Parathyroid adenoma (tissue), 2 donors: ENCODE measurements around the gene ALG12.

ENCODE experiments used
- H2AFZ ChIP-seq: fragments of 300-600 bp; sonication (generic); one replicate; pipeline ENCODE4 v1.7.0; 2017; ENCODE audit warnings: antibody characterized with exemption, mild to moderate bottlenecking
- H3K27ac ChIP-seq: fragments of 300-600 bp; sonication (generic); one replicate; pipeline ENCODE4 v1.7.0; 2017
- H3K27me3 ChIP-seq: fragments of 300-600 bp; sonication (generic); one replicate; pipeline ENCODE4 v1.7.0; 2017; ENCODE audit warnings: low read length; ENCODE audit not compliant: control insufficient read depth, insufficient read depth
- H3K36me3 ChIP-seq: fragments of 300-600 bp; sonication (generic); one replicate; pipeline ENCODE4 v1.7.0; 2017; ENCODE audit warnings: low read length; ENCODE audit not compliant: control insufficient read depth, insufficient read depth
- H3K4me1 ChIP-seq: fragments of 300-600 bp; sonication (generic); one replicate; pipeline ENCODE4 v1.7.0; 2017; ENCODE audit warnings: control low read depth
- H3K4me2 ChIP-seq: fragments of 300-600 bp; sonication (generic); one replicate; pipeline ENCODE4 v1.7.0; 2017; ENCODE audit warnings: low read length
- H3K4me3 ChIP-seq: fragments of 300-600 bp; sonication (generic); one replicate; pipeline ENCODE4 v1.7.0; 2017; ENCODE audit warnings: low read depth, low read length
- H3K79me2 ChIP-seq: fragments of 300-600 bp; sonication (generic); one replicate; pipeline ENCODE4 v1.7.0; 2017; ENCODE audit warnings: control low read depth
- H3K9ac ChIP-seq: fragments of 300-600 bp; sonication (generic); one replicate; pipeline ENCODE4 v1.7.0; 2017; ENCODE audit warnings: mild to moderate bottlenecking
- H3K9me3 ChIP-seq: fragments of 300-600 bp; sonication (generic); one replicate; pipeline ENCODE4 v1.7.0; 2017; ENCODE audit warnings: low read length; ENCODE audit not compliant: control insufficient read depth
- TF ChIP-seq, protein P1 (sequence below): fragments of 300-600 bp; sonication (generic); IDR thresholded peaks from one replicate; pipeline ENCODE4 v1.7.0; 2017; ENCODE audit warnings: antibody characterized with exemption, mild to moderate bottlenecking
- donor health status: primary hyperparathyroidism.

The ALG12 gene

DNA sequence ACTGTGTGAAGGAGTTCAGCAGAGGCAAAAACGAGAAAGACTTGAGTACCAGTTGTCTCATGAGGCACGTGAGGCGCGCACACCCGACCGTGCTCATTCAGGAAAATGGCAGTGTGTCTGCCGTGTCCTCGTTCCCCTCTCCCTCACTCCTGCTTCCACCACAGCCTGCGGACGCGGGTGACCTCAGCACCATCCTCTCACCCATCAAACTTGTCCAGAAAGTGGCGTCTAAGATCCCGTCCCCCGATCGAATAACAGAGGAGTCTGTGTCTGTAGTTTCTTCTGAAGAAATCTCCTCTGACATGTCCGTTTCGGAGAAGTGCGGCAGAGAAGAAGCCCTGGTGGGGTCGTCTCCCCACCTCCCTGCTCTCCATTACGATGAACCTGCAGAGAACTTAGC is 34.2 kb downstream of the ALG12 start:
- Histone ChIP-seq H3K36me3 (no peaks in the 10 kb centered on the region), H3K9me3 (no peaks in the 10 kb centered on the region), H2AFZ (no peak overlapping the region)

DNA sequence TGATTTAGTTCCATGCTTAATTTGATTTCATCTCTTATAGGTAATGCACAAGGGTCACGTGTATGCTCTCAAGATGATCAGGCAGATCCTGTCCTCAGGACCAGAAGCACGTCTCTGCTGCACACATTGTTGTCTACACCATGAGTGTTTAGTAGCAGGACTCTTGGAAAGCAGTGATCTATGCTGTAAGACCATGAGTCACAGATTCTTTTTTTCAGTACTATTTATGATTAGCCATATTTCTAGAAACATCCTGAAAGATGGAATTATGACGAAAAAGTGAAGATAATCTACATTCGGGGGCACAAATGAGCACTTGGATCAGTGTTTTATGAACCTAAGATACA is 35.0 kb downstream of the ALG12 start:
- Histone ChIP-seq H3K9me3 (no peaks in the 10 kb centered on the region), H3K79me2 (peaks cover 4% of the 10 kb centered on the region), H3K9ac (no peak overlapping the region), H3K4me1 (no peaks in the 10 kb centered on the region), H3K4me2 (no peak overlapping the region), H3K36me3 (no peaks in the 10 kb centered on the region), H2AFZ (no peak overlapping the region), H3K4me3 (no peak overlapping the region), H3K27me3 (no peaks in the 10 kb centered on the region), H3K27ac (no peak overlapping the region)
- TF ChIP-seq, protein P1, sequence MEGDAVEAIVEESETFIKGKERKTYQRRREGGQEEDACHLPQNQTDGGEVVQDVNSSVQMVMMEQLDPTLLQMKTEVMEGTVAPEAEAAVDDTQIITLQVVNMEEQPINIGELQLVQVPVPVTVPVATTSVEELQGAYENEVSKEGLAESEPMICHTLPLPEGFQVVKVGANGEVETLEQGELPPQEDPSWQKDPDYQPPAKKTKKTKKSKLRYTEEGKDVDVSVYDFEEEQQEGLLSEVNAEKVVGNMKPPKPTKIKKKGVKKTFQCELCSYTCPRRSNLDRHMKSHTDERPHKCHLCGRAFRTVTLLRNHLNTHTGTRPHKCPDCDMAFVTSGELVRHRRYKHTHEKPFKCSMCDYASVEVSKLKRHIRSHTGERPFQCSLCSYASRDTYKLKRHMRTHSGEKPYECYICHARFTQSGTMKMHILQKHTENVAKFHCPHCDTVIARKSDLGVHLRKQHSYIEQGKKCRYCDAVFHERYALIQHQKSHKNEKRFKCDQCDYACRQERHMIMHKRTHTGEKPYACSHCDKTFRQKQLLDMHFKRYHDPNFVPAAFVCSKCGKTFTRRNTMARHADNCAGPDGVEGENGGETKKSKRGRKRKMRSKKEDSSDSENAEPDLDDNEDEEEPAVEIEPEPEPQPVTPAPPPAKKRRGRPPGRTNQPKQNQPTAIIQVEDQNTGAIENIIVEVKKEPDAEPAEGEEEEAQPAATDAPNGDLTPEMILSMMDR, result no peak

More for the DNA sequence above, 34.2 kb downstream of the ALG12 start:
- Histone ChIP-seq H3K27ac (no peak overlapping the region), H3K4me2 (no peak overlapping the region), H3K79me2 (peaks cover 4% of the 10 kb centered on the region), H3K27me3 (no peaks in the 10 kb centered on the region), H3K4me1 (no peaks in the 10 kb centered on the region), H3K4me3 (no peak overlapping the region), H3K9ac (no peak overlapping the region)
- TF ChIP-seq, protein P1, result no peak

GRCh38 chr22:49882519-49883293 is 35.5 kb downstream of the ALG12 start:
- no peaks in the 10 kb centered on the region for H3K27me3 ChIP-seq
- no peak overlapping the region for H3K4me3 ChIP-seq
- no peaks in the 10 kb centered on the region for H3K4me1 ChIP-seq
- H3K9me3 ChIP-seq, result no peaks in the 10 kb centered on the region
- H2AFZ ChIP-seq, result no peak overlapping the region
- H3K27ac ChIP-seq, result no peak overlapping the region
- no peaks in the 10 kb centered on the region for H3K36me3 ChIP-seq
- H3K9ac ChIP-seq, result no peak overlapping the region
- TF ChIP-seq, protein P1, result no peak
- peaks cover 4% of the 10 kb centered on the region for H3K79me2 ChIP-seq
- no peak overlapping the region for H3K4me2 ChIP-seq

DNA sequence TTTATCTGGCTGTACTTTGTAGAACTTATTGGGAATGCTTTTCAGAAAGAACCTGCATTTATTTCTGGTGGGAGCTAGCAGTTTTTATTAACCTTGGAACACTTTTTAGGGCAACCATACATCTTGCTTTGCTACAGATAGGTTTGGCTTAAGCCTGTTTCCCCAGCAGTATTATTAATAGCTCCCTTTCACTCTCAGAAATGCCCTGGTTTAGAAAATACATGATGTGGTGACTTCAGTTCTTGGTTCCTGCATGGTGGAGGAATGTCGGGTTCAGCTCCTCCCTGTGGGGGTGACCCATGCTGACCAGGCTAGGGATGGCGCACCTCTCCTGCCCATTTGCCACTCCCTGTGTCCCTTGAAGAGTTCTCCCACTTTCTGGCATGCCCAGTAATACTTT is 36.4 kb downstream of the ALG12 start:
- peaks cover 4% of the 10 kb centered on the region for H3K79me2 ChIP-seq
- H3K4me3 ChIP-seq, result no peak overlapping the region
- H3K9ac ChIP-seq, result no peak overlapping the region
- H3K9me3 ChIP-seq, result no peaks in the 10 kb centered on the region
- TF ChIP-seq, protein P1, result no peak
- no peaks in the 10 kb centered on the region for H3K36me3 ChIP-seq
- H3K27me3 ChIP-seq, result no peaks in the 10 kb centered on the region
- H3K27ac ChIP-seq, result no peak overlapping the region
- no peaks in the 10 kb centered on the region for H3K4me1 ChIP-seq
- H3K4me2 ChIP-seq, result no peak overlapping the region
- H2AFZ ChIP-seq, result no peak overlapping the region

- Histone ChIP-seq H3K79me2 (peaks cover 4% of the 10 kb centered on the region), H3K4me2 (no peak overlapping the region), H3K9ac (no peak overlapping the region), H3K4me1 (no peaks in the 10 kb centered on the region), H3K27ac (no peak overlapping the region), H3K36me3 (no peaks in the 10 kb centered on the region), H2AFZ (no peak overlapping the region), H3K4me3 (no peak overlapping the region), H3K27me3 (no peaks in the 10 kb centered on the region), H3K9me3 (no peaks in the 10 kb centered on the region)
- TF ChIP-seq, protein P1, result no peak
These were observed 38.0 kb downstream of the ALG12 start for GRCh38 chr22:49880281-49880680.
